PC-9 (cell line): ENCODE data around the gene TBL2. TPM values are rescaled to one million over a fixed set of nuclear protein-coding genes. Genes with fewer than 3 reads are reported as not detected.

Experiments
- BruUV-seq: library from RNA; stranded (reverse); fragments of 400-500 nt; replicated peaks from 2 replicates; lab custom pipeline; 2021; lab: Mats Ljungman, UMichigan
- CTCF ChIA-PET: fragments of 300-600 bp; sonication (Branson Sonifier 250); formaldehyde crosslinking; loops from one replicate; lab custom pipeline; 2022; ENCODE audit warnings: antibody characterized with exemption; lab: Charles Lee
- POLR2A ChIA-PET: fragments of 300-600 bp; sonication (Branson Sonifier 250); formaldehyde crosslinking; loops from one replicate; lab custom pipeline; 2022; ENCODE audit warnings: antibody characterized with exemption; ENCODE audit not compliant: unreplicated experiment; lab: Charles Lee
- DNase-seq, 2 experiments: peaks; one replicate each; pipeline versions ENCODE4 v3.0.0 to v3.0.0-alpha.2; 2015 to 2022; ENCODE audit warnings: mixed read lengths in 1 of 2
- H2AFZ ChIP-seq: fragments of 200-600 bp; sonication (generic); 2 replicates; pipeline ENCODE4 v1.8.1; 2017; ENCODE audit warnings: antibody characterized with exemption
- H3F3A ChIP-seq: fragments of 200-600 bp; sonication (generic); 2 replicates; pipeline ENCODE4 v1.8.1; 2017; ENCODE audit warnings: antibody characterized with exemption, mild to moderate bottlenecking, low read depth; ENCODE audit not compliant: insufficient read depth
- H3K27ac ChIP-seq: fragments of 200-600 bp; sonication (generic); 2 replicates; pipeline ENCODE4 v1.6.1; 2016; ENCODE audit warnings: mixed run types
- H3K27me3 ChIP-seq: fragments of 200-600 bp; sonication (generic); 2 replicates; pipeline ENCODE4 v1.6.1; 2016; ENCODE audit warnings: low read depth, mixed run types; ENCODE audit not compliant: insufficient read depth
- H3K36me3 ChIP-seq: fragments of 200-600 bp; sonication (generic); 2 replicates; pipeline ENCODE4 v1.6.1; 2016; ENCODE audit warnings: low read depth, mixed run types
- H3K4me1 ChIP-seq: fragments of 200-600 bp; sonication (generic); replicated peaks from 2 replicates; pipeline ENCODE4 v1.6.1; 2016; ENCODE audit warnings: mixed run types; ENCODE audit not compliant: insufficient read depth
- H3K4me2 ChIP-seq: fragments of 200-600 bp; sonication (generic); 2 replicates; pipeline ENCODE4 v1.6.1; 2017; ENCODE audit warnings: mixed run types
- H3K4me3 ChIP-seq: fragments of 200-600 bp; sonication (generic); 2 replicates; pipeline ENCODE4 v1.6.1; 2016; ENCODE audit warnings: mixed run types
- H3K79me2 ChIP-seq: fragments of 200-600 bp; sonication (generic); 2 replicates; pipeline ENCODE4 v1.6.1; 2017; ENCODE audit warnings: low read depth, mixed run types
- H3K9me2 ChIP-seq: fragments of 200-600 bp; sonication (generic); 2 replicates; pipeline ENCODE4 v1.8.1; 2017; ENCODE audit warnings: mild to moderate bottlenecking; ENCODE audit not compliant: insufficient read depth
- H3K9me3 ChIP-seq: fragments of 200-600 bp; sonication (generic); 2 replicates; pipeline ENCODE4 v1.8.1; 2016; ENCODE audit warnings: low read depth; ENCODE audit not compliant: insufficient read depth
- H4K20me1 ChIP-seq: fragments of 200-600 bp; sonication (generic); 2 replicates; pipeline ENCODE4 v1.8.1; 2017; ENCODE audit not compliant: insufficient read depth
- EZH2 ChIP-seq: fragments of 200-600 bp; sonication (generic); IDR thresholded peaks from 2 replicates; pipeline ENCODE4 v1.8.0; 2017; ENCODE audit warnings: antibody characterized with exemption, low read depth
- intact Hi-C: fragments of 100-400 bp; cut with micrococcal nuclease; formaldehyde crosslinking; loops from one replicate; pipeline ENCODE4 v1.10.0; 2022; ENCODE audit not compliant: unreplicated experiment
- total RNA-seq: library from RNA; stranded (reverse); gene quantifications from 2 replicates; pipeline ENCODE4 v1.2.3, GENCODE V29; 2021
- TF ChIP-seq, protein P1 (sequence below): fragments of 200-600 bp; sonication (generic); conservative IDR thresholded peaks from 2 replicates; pipeline ENCODE4 v1.6.1; 2017; ENCODE audit warnings: mixed run types, antibody characterized with exemption, mild to moderate bottlenecking, moderate library complexity

Gene TBL2
- total RNA-seq, 1 experiment from 2014 or later: 49.2 TPM

DNA sequence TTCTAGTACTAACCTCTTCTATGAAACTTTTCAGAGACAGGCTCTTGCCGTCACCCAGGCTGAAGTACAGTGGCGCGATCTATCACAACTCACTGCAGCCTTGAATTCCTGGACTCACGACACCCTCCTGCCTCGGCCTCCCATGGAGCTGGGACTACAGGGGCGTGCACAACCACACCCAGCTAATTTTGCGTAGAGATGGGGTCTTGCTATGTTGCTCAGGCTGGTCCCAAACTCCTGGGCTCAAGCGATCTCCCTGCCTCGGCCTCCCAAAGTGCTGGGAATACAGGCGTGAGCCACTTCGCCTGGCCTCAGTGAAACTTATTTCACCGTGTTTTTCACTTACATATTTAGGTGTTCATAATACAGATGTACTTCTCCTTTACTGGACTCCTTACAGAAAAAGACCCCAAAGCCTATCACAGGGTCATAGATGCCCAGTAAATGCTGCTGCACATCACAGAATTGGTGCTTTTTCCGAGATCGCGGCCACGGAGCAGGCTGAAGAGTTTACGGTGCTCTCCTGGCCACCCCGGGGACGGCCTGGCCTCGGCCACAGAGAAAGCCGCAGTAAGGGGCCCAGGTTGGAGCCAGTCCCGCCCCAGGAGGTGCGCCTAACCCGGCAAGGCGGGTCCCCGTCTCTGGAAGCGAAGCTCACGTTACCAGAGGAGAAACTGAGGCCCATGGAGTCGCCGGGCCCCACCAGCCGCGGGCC is 595 bp downstream of the TBL2 start:
- CTCF ChIA-PET: interaction anchor here (0.6 to 1.0 kb wide), 2 partner anchors 10 to 909 kb away, joined by 3 to 4 read pairs; no protein-coding TSS in a partner anchor
- TF ChIP-seq, protein P1, sequence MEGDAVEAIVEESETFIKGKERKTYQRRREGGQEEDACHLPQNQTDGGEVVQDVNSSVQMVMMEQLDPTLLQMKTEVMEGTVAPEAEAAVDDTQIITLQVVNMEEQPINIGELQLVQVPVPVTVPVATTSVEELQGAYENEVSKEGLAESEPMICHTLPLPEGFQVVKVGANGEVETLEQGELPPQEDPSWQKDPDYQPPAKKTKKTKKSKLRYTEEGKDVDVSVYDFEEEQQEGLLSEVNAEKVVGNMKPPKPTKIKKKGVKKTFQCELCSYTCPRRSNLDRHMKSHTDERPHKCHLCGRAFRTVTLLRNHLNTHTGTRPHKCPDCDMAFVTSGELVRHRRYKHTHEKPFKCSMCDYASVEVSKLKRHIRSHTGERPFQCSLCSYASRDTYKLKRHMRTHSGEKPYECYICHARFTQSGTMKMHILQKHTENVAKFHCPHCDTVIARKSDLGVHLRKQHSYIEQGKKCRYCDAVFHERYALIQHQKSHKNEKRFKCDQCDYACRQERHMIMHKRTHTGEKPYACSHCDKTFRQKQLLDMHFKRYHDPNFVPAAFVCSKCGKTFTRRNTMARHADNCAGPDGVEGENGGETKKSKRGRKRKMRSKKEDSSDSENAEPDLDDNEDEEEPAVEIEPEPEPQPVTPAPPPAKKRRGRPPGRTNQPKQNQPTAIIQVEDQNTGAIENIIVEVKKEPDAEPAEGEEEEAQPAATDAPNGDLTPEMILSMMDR: no peak
- no peak for TF ChIP-seq EZH2
- H2AFZ ChIP-seq: peak overlapping the region; percentile 74

DNA sequence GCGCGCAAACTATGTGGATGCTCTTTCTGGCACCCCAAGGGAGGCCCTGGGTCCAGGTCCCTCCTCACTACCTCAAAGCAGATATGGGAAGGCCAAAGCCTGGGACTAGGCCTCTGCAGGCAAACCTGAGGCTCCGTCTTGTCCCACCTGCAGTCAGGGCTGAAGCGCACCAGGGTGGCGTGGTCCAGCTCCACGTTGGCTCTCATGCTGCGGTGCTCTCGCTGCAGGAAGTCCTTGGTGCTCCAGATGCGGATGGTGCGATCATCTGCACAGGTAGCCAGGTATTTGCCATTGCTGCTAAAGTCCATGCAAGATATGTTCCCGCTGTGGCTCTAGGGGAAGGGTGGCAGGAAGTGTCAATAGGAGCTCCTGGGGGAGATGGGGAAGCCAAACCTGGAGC is 4.6 kb downstream of the TBL2 start:
- H3K9me3 ChIP-seq: no peaks in the 10 kb centered on the region
- peaks cover 9% of the 10 kb centered on the region; the same call in 1 of the 2 replicates for H3F3A ChIP-seq
- peaks cover 29% of the 10 kb centered on the region for H3K36me3 ChIP-seq
- H2AFZ ChIP-seq: no peak overlapping the region
- H4K20me1 ChIP-seq: peaks cover 15% of the 10 kb centered on the region
- no peak overlapping the region for H3K4me3 ChIP-seq
- H3K4me2 ChIP-seq: no peak overlapping the region
- peaks cover 12% of the 10 kb centered on the region for H3K4me1 ChIP-seq
- peaks cover 36% of the 10 kb centered on the region for H3K79me2 ChIP-seq
- H3K9me2 ChIP-seq: no peaks in the 10 kb centered on the region
- TF ChIP-seq, protein P1: no peak
- no peak for TF ChIP-seq EZH2
- BruUV-seq: no TSS peak
- CTCF ChIA-PET: no interaction called here
- no peaks in the 10 kb centered on the region for H3K27me3 ChIP-seq
- intact Hi-C loops: no loop called here
- POLR2A ChIA-PET: no interaction called here
- no peak for DNase-seq
- no peak overlapping the region for H3K27ac ChIP-seq

More for the DNA sequence above, 595 bp downstream of the TBL2 start:
- no peak for DNase-seq
- Histone ChIP-seq H3K9me3 (no peaks in the 10 kb centered on the region), H3K27ac (peak overlapping the region; percentile 73), H3K4me3 (peak overlapping the region; percentile 96), H3K79me2 (peaks cover 36% of the 10 kb centered on the region), H3K9me2 (no peaks in the 10 kb centered on the region), H3F3A (peaks cover 7% of the 10 kb centered on the region; the same call in 1 of the 2 replicates), H4K20me1 (peaks cover 15% of the 10 kb centered on the region), H3K4me2 (peak overlapping the region; percentile 80), H3K27me3 (no peaks in the 10 kb centered on the region), H3K4me1 (peaks cover 16% of the 10 kb centered on the region), H3K36me3 (peaks cover 18% of the 10 kb centered on the region)
- TSS peak; percentile 48 for BruUV-seq
- POLR2A ChIA-PET: interaction anchor here (0.6 to 1.0 kb wide), 7 partner anchors 10 to 249 kb away, joined by 3 to 17 read pairs (median 9); no protein-coding TSS in a partner anchor
- intact Hi-C loops: loop anchor here (5.0 kb wide), 1 partner anchor 55 kb away; the partner anchor contains the start of gene BAZ1B

DNA sequence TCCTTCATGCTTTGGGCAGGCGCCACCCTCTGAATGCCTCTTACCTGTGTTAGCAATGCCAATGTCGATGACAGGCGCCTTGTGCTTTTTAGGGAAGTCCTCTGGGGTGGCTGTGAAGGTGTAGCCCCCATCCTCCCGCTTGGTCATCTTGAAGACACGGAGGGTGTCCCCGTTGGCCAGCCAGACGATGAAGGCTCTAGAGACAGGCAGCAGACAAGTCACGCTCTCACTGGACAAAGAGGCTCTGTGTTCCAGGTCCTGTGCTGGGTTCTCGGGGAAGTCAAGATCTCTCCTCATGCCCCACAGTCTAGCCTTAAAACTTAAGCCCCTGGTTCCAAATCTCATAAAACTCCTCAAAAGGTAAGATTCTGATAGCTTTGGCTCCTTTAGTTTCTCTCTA is 5.1 kb downstream of the TBL2 start:
- BruUV-seq: no TSS peak
- intact Hi-C loops: no loop called here
- no peak overlapping the region for H3K4me2 ChIP-seq

More for the DNA sequence above, 5.1 kb downstream of the TBL2 start:
- Histone ChIP-seq H3K4me3 (no peak overlapping the region), H3K79me2 (peaks cover 36% of the 10 kb centered on the region), H3K27me3 (no peaks in the 10 kb centered on the region), H3K27ac (no peak overlapping the region), H4K20me1 (peaks cover 15% of the 10 kb centered on the region), H3F3A (peaks cover 13% of the 10 kb centered on the region; the same call in 1 of the 2 replicates), H3K4me1 (peaks cover 12% of the 10 kb centered on the region), H3K36me3 (peaks cover 29% of the 10 kb centered on the region), H3K9me3 (no peaks in the 10 kb centered on the region), H3K9me2 (no peaks in the 10 kb centered on the region), H2AFZ (no peak overlapping the region)
- POLR2A ChIA-PET: no interaction called here
- TF ChIP-seq, protein P1: no peak
- no peak for TF ChIP-seq EZH2
- DNase-seq: no peak
- CTCF ChIA-PET: no interaction called here
